Thyroid gland (tissue), 4 donors: Measurements from ENCODE around the gene PRCD.

Source experiments
- POLR2A ChIP-seq, 2 donors: fragments of 450-650 bp; IDR thresholded peaks; one replicate each; pipeline ENCODE4 v1.6.1; 2017; ENCODE audit warnings: antibody characterized with exemption in 2 of 2, mild to moderate bottlenecking in 2 of 2, moderate library complexity in 1 of 2
- TF ChIP-seq, protein P1 (sequence below), 6 experiments: fragments of 200-600 bp in 3 of 6; fragments of 450-650 bp in 3 of 6; sonication (generic) in 3 of 6; IDR thresholded peaks; one replicate each; pipeline ENCODE4 v1.5.1; 2016 to 2019; ENCODE audit warnings: antibody characterized with exemption in 6 of 6, mild to moderate bottlenecking in 2 of 6, inconsistent platforms in 1 of 6, moderate library complexity in 1 of 6

DNA sequence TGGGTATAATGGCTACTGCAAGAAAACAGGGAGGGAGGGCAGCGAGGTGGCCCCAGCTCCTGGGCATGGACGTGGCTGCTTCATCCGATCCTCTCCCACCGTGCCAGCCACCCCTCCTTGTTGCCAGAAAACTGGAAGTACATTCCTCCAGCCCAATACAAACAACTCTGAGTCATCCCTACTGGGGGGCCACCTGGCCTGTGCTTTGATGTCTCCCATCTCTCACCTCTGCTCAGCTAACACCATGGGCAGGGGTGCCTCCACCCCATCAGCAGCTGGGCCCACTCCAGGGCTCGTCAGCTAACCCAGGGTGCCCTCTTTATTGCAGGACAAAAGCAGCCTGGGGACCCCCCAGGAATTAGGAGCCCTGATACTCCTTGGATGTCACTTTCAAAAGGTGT lies 40.6 kb upstream of the PRCD start:
- no peak for TF ChIP-seq POLR2A (IDR thresholded peaks at IDR 0.05)
- TF ChIP-seq, protein P1, sequence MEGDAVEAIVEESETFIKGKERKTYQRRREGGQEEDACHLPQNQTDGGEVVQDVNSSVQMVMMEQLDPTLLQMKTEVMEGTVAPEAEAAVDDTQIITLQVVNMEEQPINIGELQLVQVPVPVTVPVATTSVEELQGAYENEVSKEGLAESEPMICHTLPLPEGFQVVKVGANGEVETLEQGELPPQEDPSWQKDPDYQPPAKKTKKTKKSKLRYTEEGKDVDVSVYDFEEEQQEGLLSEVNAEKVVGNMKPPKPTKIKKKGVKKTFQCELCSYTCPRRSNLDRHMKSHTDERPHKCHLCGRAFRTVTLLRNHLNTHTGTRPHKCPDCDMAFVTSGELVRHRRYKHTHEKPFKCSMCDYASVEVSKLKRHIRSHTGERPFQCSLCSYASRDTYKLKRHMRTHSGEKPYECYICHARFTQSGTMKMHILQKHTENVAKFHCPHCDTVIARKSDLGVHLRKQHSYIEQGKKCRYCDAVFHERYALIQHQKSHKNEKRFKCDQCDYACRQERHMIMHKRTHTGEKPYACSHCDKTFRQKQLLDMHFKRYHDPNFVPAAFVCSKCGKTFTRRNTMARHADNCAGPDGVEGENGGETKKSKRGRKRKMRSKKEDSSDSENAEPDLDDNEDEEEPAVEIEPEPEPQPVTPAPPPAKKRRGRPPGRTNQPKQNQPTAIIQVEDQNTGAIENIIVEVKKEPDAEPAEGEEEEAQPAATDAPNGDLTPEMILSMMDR (IDR thresholded peaks at IDR 0.05): no peak
